Ureter (tissue), 1 donor: ENCODE results near the gene SLC17A2. TPM values are rescaled to one million over a fixed set of nuclear protein-coding genes. Genes with fewer than 3 reads are reported as not detected.
A peak's percentile ranks its signal among the peaks of the same experiment; 100 is the strongest.

Experiments
- DNase-seq: peaks from one replicate; pipeline ENCODE4 v3.0.0-alpha.2; 2020; ENCODE audit warnings: low spot score
- total RNA-seq: library from RNA; stranded (reverse); gene quantifications from one replicate; pipeline ENCODE4 v1.2.4, GENCODE V29; 2023
- donor health status: DM: yes; HTN: yes; CAD: no.

Gene SLC17A2
- total RNA-seq = not detected

GRCh38 chr6:25930532-25931410 is at the start of gene SLC17A2:
TSS of gene SLC17A2 (minus strand) at chr6:25930691. CDS start at chr6:25925796, 4,895 bp downstream.
- DNase-seq = no peak

- no peak for DNase-seq
These were observed 45.6 kb upstream of the SLC17A2 start for GRCh38 chr6:25975923-25976560.

GRCh38 chr6:25973923-25974555 is 43.5 kb upstream of the SLC17A2 start:
- DNase-seq = no peak

- no peak for DNase-seq
These were observed 42.4 kb upstream of the SLC17A2 start for GRCh38 chr6:25972902-25973301.

GRCh38 chr6:25972128-25972527 is 41.6 kb upstream of the SLC17A2 start:
- DNase-seq = no peak

GRCh38 chr6:25971187-25971821 is 40.8 kb upstream of the SLC17A2 start:
- DNase-seq = no peak

GRCh38 chr6:25968769-25969168 is 38.3 kb upstream of the SLC17A2 start:
- no peak for DNase-seq

- DNase-seq = no peak
These were observed 36.2 kb upstream of the SLC17A2 start for GRCh38 chr6:25966711-25967110.

GRCh38 chr6:25965058-25965457 is 34.6 kb upstream of the SLC17A2 start:
- DNase-seq = no peak

- DNase-seq = no peak
These were observed 33.1 kb upstream of the SLC17A2 start for GRCh38 chr6:25963426-25964123.

GRCh38 chr6:25962149-25963127 is 31.9 kb upstream of the SLC17A2 start, which contains the start of gene TRIM38:
TSS of gene TRIM38 (plus strand) at chr6:25962802. CDS start at chr6:25966523, 3,721 bp downstream.
- DNase-seq = peak; percentile 89

- DNase-seq = no peak
These were observed 31.2 kb upstream of the SLC17A2 start for GRCh38 chr6:25961619-25962148.

GRCh38 chr6:25960734-25961133 is 30.2 kb upstream of the SLC17A2 start:
- no peak for DNase-seq

GRCh38 chr6:25959890-25960536 is 29.5 kb upstream of the SLC17A2 start:
- DNase-seq = no peak

GRCh38 chr6:25958700-25959162 is 28.2 kb upstream of the SLC17A2 start:
- DNase-seq = no peak

GRCh38 chr6:25956226-25956625 is 25.7 kb upstream of the SLC17A2 start:
- no peak for DNase-seq

- DNase-seq = no peak
These were observed 24.3 kb upstream of the SLC17A2 start for GRCh38 chr6:25954756-25955155.

GRCh38 chr6:25953733-25954132 is 23.2 kb upstream of the SLC17A2 start:
- no peak for DNase-seq

GRCh38 chr6:25952535-25952934 is 22.0 kb upstream of the SLC17A2 start:
- no peak for DNase-seq
